ENCODE data around the gene PKNOX2. TPM values are rescaled to one million over a fixed set of nuclear protein-coding genes. Genes with fewer than 3 reads are reported as not detected.

The PKNOX2 gene
- total RNA-seq, 1 donor from 2014 or later: 0.28 TPM

GRCh38 chr11:125390946-125391345 lies 226.4 kb downstream of the PKNOX2 start:
- no peak for ATAC-seq

GRCh38 chr11:125393331-125393730 lies 228.8 kb downstream of the PKNOX2 start:
- no peak for ATAC-seq

- no peak for ATAC-seq
Observed at GRCh38 chr11:125394296-125394695, 229.7 kb downstream of the PKNOX2 start.

- ATAC-seq: no peak
Observed at GRCh38 chr11:125397421-125397820, 232.9 kb downstream of the PKNOX2 start.

GRCh38 chr11:125398475-125398874 lies 233.9 kb downstream of the PKNOX2 start:
- ATAC-seq: no peak

GRCh38 chr11:125398994-125399640 lies 234.6 kb downstream of the PKNOX2 start:
- no peak for ATAC-seq

- ATAC-seq: no peak
Observed at GRCh38 chr11:125399945-125400344, 235.4 kb downstream of the PKNOX2 start.

- ATAC-seq: no peak
Observed at GRCh38 chr11:125401235-125401634, 236.7 kb downstream of the PKNOX2 start.

GRCh38 chr11:125401746-125402145 lies 237.2 kb downstream of the PKNOX2 start:
- ATAC-seq: no peak

GRCh38 chr11:125402435-125402834 lies 237.9 kb downstream of the PKNOX2 start:
- ATAC-seq: no peak

- ATAC-seq: no peak
Observed at GRCh38 chr11:125404157-125404810, 239.7 kb downstream of the PKNOX2 start.

GRCh38 chr11:125404811-125405790 lies 240.6 kb downstream of the PKNOX2 start:
- peak; percentile 83 for ATAC-seq

GRCh38 chr11:125407046-125407445 lies 242.5 kb downstream of the PKNOX2 start:
- ATAC-seq: no peak

GRCh38 chr11:125408311-125408711 lies 243.8 kb downstream of the PKNOX2 start:
- no peak for ATAC-seq

- ATAC-seq: no peak
Observed at GRCh38 chr11:125410091-125410490, 245.5 kb downstream of the PKNOX2 start.

GRCh38 chr11:125412177-125412496 lies 247.6 kb downstream of the PKNOX2 start:
- ATAC-seq: no peak

- no peak for ATAC-seq
Observed at GRCh38 chr11:125412509-125412908, 248.0 kb downstream of the PKNOX2 start.

- no peak for ATAC-seq
Observed at GRCh38 chr11:125413226-125413625, 248.7 kb downstream of the PKNOX2 start.

- no peak for ATAC-seq
Observed at GRCh38 chr11:125414121-125414520, 249.6 kb downstream of the PKNOX2 start.

- ATAC-seq: no peak
Observed at GRCh38 chr11:125416981-125417935, 252.7 kb downstream of the PKNOX2 start.

GRCh38 chr11:125418396-125418795 lies 253.8 kb downstream of the PKNOX2 start:
- no peak for ATAC-seq

- ATAC-seq: no peak
Observed at GRCh38 chr11:125422681-125423080, 258.1 kb downstream of the PKNOX2 start.

Data from esophagus mucosa (tissue), 1 donor.